OCI-LY1 (cell line): Measurements from ENCODE around the gene DKK3.

Experiments
- EZH2 ChIP-seq: fragments of 200-600 bp; sonication (generic), shearing (Covaris generic); IDR thresholded peaks from 2 replicates; pipeline ENCODE4 v1.8.0; 2017; ENCODE audit warnings: borderline replicate concordance, mixed run types, mild to moderate bottlenecking, antibody characterized with exemption, low read length, moderate library complexity, mixed read lengths
- TF ChIP-seq, protein P1 (sequence below): fragments of 200-600 bp; sonication (generic), shearing (Covaris generic); IDR thresholded peaks from 2 replicates; pipeline ENCODE4 v1.5.1; 2017; ENCODE audit warnings: mild to moderate bottlenecking, antibody characterized with exemption, low read length, moderate library complexity, mixed read lengths

- TF ChIP-seq, protein P1, sequence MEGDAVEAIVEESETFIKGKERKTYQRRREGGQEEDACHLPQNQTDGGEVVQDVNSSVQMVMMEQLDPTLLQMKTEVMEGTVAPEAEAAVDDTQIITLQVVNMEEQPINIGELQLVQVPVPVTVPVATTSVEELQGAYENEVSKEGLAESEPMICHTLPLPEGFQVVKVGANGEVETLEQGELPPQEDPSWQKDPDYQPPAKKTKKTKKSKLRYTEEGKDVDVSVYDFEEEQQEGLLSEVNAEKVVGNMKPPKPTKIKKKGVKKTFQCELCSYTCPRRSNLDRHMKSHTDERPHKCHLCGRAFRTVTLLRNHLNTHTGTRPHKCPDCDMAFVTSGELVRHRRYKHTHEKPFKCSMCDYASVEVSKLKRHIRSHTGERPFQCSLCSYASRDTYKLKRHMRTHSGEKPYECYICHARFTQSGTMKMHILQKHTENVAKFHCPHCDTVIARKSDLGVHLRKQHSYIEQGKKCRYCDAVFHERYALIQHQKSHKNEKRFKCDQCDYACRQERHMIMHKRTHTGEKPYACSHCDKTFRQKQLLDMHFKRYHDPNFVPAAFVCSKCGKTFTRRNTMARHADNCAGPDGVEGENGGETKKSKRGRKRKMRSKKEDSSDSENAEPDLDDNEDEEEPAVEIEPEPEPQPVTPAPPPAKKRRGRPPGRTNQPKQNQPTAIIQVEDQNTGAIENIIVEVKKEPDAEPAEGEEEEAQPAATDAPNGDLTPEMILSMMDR, result no peak
- no peak for TF ChIP-seq EZH2
Observed at GRCh38 chr11:12056119-12056518, 47.7 kb upstream of the DKK3 start.
